ENCODE measurements around the gene ACOT4. TPM values are rescaled to one million over a fixed set of nuclear protein-coding genes. Genes with fewer than 3 reads are reported as not detected.

ACOT4 gene
- total RNA-seq, 2 experiments from 2014 or later = not detected

GRCh38 chr14:73606271-73606670, 14.6 kb downstream of the ACOT4 start:
- Histone ChIP-seq H3K4me2 (ENCODE audit: low read length) (no peak overlapping the region), H3K4me1 (ENCODE audit: insufficient read depth, low read length, poor library complexity, severe bottlenecking) (no peaks in the 10 kb centered on the region), H3K9me3 (ENCODE audit: low read length) (no peaks in the 10 kb centered on the region), H3K36me3 (ENCODE audit: insufficient read depth, low read length) (no peaks in the 10 kb centered on the region), H3K27ac (ENCODE audit: low read depth, low read length, poor library complexity, severe bottlenecking) (no peak overlapping the region), H2AFZ (ENCODE audit: low read length) (no peak overlapping the region), H3K4me3 (ENCODE audit: low read depth, low read length, poor library complexity, severe bottlenecking) (no peak overlapping the region), H3K9me2 (ENCODE audit: insufficient read depth, low read length) (no peaks in the 10 kb centered on the region), H4K20me1 (ENCODE audit: insufficient read depth, low read length) (no peaks in the 10 kb centered on the region), H3K79me2 (ENCODE audit: insufficient read depth, low read depth, low read length) (no peaks in the 10 kb centered on the region)
- no TSS peak for BruUV-seq (replicated peaks)
- intact Hi-C loops (cut with micrococcal nuclease; ENCODE audit: unreplicated experiment) = no loop called here
- no peak for DNase-seq (ENCODE audit: low spot score)
- TF ChIP-seq CTCF (conservative IDR thresholded peaks at IDR 0.05; ENCODE audit: low read length) = no peak
- POLR2A ChIA-PET = no interaction called here
- CTCF ChIA-PET (ENCODE audit: unreplicated experiment) = no interaction called here

- CTCF ChIA-PET (ENCODE audit: unreplicated experiment) = no interaction called here
- Histone ChIP-seq H3K27ac (ENCODE audit: low read depth, low read length, poor library complexity, severe bottlenecking) (no peak overlapping the region), H3K4me1 (ENCODE audit: insufficient read depth, low read length, poor library complexity, severe bottlenecking) (no peaks in the 10 kb centered on the region), H3K36me3 (ENCODE audit: insufficient read depth, low read length) (no peaks in the 10 kb centered on the region), H3K4me2 (ENCODE audit: low read length) (no peak overlapping the region), H3K9me2 (ENCODE audit: insufficient read depth, low read length) (no peaks in the 10 kb centered on the region), H3K79me2 (ENCODE audit: insufficient read depth, low read depth, low read length) (no peaks in the 10 kb centered on the region), H4K20me1 (ENCODE audit: insufficient read depth, low read length) (no peaks in the 10 kb centered on the region), H2AFZ (ENCODE audit: low read length) (no peak overlapping the region), H3K9me3 (ENCODE audit: low read length) (no peaks in the 10 kb centered on the region), H3K4me3 (ENCODE audit: low read depth, low read length, poor library complexity, severe bottlenecking) (no peak overlapping the region)
- POLR2A ChIA-PET = interaction anchor here (0.6 kb wide), 1 partner anchor 368 kb away, joined by 3 read pairs; no protein-coding TSS in a partner anchor
- BruUV-seq (replicated peaks) = no TSS peak
- TF ChIP-seq EZH2phosphoT487 (IDR thresholded peaks at IDR 0.05; ENCODE audit: borderline replicate concordance, low read depth, low read length) (no peak), CTCF (conservative IDR thresholded peaks at IDR 0.05; ENCODE audit: low read length) (no peak)
- DNase-seq (ENCODE audit: low spot score) = no peak
- intact Hi-C loops (cut with micrococcal nuclease; ENCODE audit: unreplicated experiment) = no loop called here
Observed at GRCh38 chr14:73607241-73607640, 15.6 kb downstream of the ACOT4 start.

GRCh38 chr14:73610687-73611086, 19.0 kb downstream of the ACOT4 start:
- Histone ChIP-seq H3K4me1 (ENCODE audit: insufficient read depth, low read length, poor library complexity, severe bottlenecking) (no peaks in the 10 kb centered on the region), H3K9me2 (ENCODE audit: insufficient read depth, low read length) (no peaks in the 10 kb centered on the region), H4K20me1 (ENCODE audit: insufficient read depth, low read length) (no peaks in the 10 kb centered on the region), H3K9me3 (ENCODE audit: low read length) (no peaks in the 10 kb centered on the region), H3K4me3 (ENCODE audit: low read depth, low read length, poor library complexity, severe bottlenecking) (no peak overlapping the region), H3K79me2 (ENCODE audit: insufficient read depth, low read depth, low read length) (no peaks in the 10 kb centered on the region), H3K4me2 (ENCODE audit: low read length) (no peak overlapping the region), H3K36me3 (ENCODE audit: insufficient read depth, low read length) (no peaks in the 10 kb centered on the region), H3K27ac (ENCODE audit: low read depth, low read length, poor library complexity, severe bottlenecking) (no peak overlapping the region), H2AFZ (ENCODE audit: low read length) (no peak overlapping the region)
- BruUV-seq (replicated peaks) = no TSS peak
- intact Hi-C loops (cut with micrococcal nuclease; ENCODE audit: unreplicated experiment) = no loop called here
- DNase-seq (ENCODE audit: low spot score) = no peak
- POLR2A ChIA-PET = no interaction called here
- no peak for TF ChIP-seq EZH2phosphoT487 (IDR thresholded peaks at IDR 0.05; ENCODE audit: borderline replicate concordance, low read depth, low read length)
- CTCF ChIA-PET (ENCODE audit: unreplicated experiment) = no interaction called here

Measured in OCI-LY7 (cell line).